OCI-LY7 (cell line): ENCODE data around the gene TIMM13.

ENCODE experiments used
- EZH2phosphoT487 ChIP-seq: fragments of 200-600 bp; sonication (generic); IDR thresholded peaks from 2 replicates; pipeline ENCODE4 v1.6.1; 2018; ENCODE audit warnings: low read depth, borderline replicate concordance, mild to moderate bottlenecking, mixed run types, antibody characterized with exemption, low read length, moderate library complexity, mixed read lengths
- TF ChIP-seq, protein P1 (sequence below): fragments of 200-600 bp; sonication (generic); conservative IDR thresholded peaks from 2 replicates; pipeline ENCODE4 v1.5.1; 2014; ENCODE audit warnings: mild to moderate bottlenecking, antibody characterized with exemption, low read length, moderate library complexity, mixed read lengths

DNA sequence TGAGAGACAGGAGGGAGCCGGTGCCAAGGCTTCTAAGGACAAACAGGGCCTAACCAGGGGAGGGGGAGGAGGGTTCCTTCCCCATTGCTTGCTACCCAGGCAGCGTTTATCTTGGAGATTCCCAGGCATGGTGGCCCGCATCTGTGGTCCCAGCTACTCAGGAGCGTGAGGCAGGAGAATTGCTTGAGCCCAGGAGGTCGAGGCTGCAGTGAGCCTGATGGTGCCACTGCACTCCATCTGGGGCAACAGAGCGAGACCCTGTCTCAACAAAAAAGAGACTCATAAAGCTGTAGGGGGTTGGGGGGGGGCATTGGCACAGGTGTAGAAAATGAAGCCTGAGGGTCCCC lies 11.4 kb downstream of the TIMM13 start:
- TF ChIP-seq, protein P1, sequence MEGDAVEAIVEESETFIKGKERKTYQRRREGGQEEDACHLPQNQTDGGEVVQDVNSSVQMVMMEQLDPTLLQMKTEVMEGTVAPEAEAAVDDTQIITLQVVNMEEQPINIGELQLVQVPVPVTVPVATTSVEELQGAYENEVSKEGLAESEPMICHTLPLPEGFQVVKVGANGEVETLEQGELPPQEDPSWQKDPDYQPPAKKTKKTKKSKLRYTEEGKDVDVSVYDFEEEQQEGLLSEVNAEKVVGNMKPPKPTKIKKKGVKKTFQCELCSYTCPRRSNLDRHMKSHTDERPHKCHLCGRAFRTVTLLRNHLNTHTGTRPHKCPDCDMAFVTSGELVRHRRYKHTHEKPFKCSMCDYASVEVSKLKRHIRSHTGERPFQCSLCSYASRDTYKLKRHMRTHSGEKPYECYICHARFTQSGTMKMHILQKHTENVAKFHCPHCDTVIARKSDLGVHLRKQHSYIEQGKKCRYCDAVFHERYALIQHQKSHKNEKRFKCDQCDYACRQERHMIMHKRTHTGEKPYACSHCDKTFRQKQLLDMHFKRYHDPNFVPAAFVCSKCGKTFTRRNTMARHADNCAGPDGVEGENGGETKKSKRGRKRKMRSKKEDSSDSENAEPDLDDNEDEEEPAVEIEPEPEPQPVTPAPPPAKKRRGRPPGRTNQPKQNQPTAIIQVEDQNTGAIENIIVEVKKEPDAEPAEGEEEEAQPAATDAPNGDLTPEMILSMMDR = no peak
- no peak for TF ChIP-seq EZH2phosphoT487
